HepG2 (cell line): ENCODE measurements around the gene NT5C3B. TPM values are rescaled to one million over a fixed set of nuclear protein-coding genes. Genes with fewer than 3 reads are reported as not detected.

Source experiments
- AHDC1 ChIP-seq: sonication (generic); formaldehyde crosslinking; IDR thresholded peaks from 2 replicates; pipeline ENCODE4 v1.5.1; 2020; ENCODE audit warnings: mild to moderate bottlenecking, missing genetic modification reagents, borderline replicate concordance
- CBX5 ChIP-seq: sonication (generic); formaldehyde crosslinking; IDR thresholded peaks from 2 replicates; pipeline ENCODE4 v1.4.0; 2020; ENCODE audit warnings: missing genetic modification reagents, borderline replicate concordance
- ELF1 ChIP-seq: sonication (generic); formaldehyde crosslinking; IDR thresholded peaks from 2 replicates; pipeline ENCODE4 v1.4.0; 2020; ENCODE audit warnings: missing genetic modification reagents
- ETV6 ChIP-seq: sonication (generic); formaldehyde crosslinking; conservative IDR thresholded peaks from 2 replicates; pipeline ENCODE4 v1.4.0; 2020; ENCODE audit warnings: missing genetic modification reagents
- KLF13 ChIP-seq: sonication (generic); formaldehyde crosslinking; IDR thresholded peaks from 2 replicates; pipeline ENCODE4 v1.4.0; 2020; ENCODE audit warnings: mild to moderate bottlenecking, missing genetic modification reagents
- NCOA2 ChIP-seq: sonication (generic); formaldehyde crosslinking; IDR thresholded peaks from 2 replicates; pipeline ENCODE4 v1.8.0; 2022; ENCODE audit warnings: inconsistent platforms
- NONO ChIP-seq, 2 experiments: fragments of 450-650 bp in 1 of 2; sonication (generic) in 1 of 2; formaldehyde crosslinking in 1 of 2; IDR thresholded peaks in 1 of 2; conservative IDR thresholded peaks in 1 of 2; 2 replicates each; pipeline versions ENCODE4 v1.6.1 to v1.8.0; 2017 to 2022; ENCODE audit warnings: mild to moderate bottlenecking in 1 of 2, missing genetic modification reagents in 1 of 2, moderate library complexity in 1 of 2
- ONECUT2 ChIP-seq: sonication (generic); formaldehyde crosslinking; IDR thresholded peaks from 2 replicates; pipeline ENCODE4 v1.4.0; 2020; ENCODE audit warnings: missing genetic modification reagents
- POGZ ChIP-seq: sonication (generic); formaldehyde crosslinking; IDR thresholded peaks from 2 replicates; pipeline ENCODE4 v1.4.0; 2020; ENCODE audit warnings: mild to moderate bottlenecking, missing genetic modification reagents
- SIN3A ChIP-seq: IDR thresholded peaks from 2 replicates; pipeline ENCODE4 v1.6.1; 2011; ENCODE audit warnings: low read depth, mild to moderate bottlenecking, control low read depth, low read length, borderline replicate concordance
- ZBTB3 ChIP-seq: sonication (generic); formaldehyde crosslinking; IDR thresholded peaks from 2 replicates; pipeline ENCODE4 v1.4.0; 2020; ENCODE audit warnings: low read depth, mild to moderate bottlenecking, moderate library complexity, missing genetic modification reagents, borderline replicate concordance
- ZBTB33 ChIP-seq: sonication (generic); formaldehyde crosslinking; IDR thresholded peaks from 2 replicates; pipeline ENCODE4 v1.4.0; 2020; ENCODE audit warnings: missing genetic modification reagents
- ZNF547 ChIP-seq: sonication (generic); formaldehyde crosslinking; IDR thresholded peaks from 2 replicates; pipeline ENCODE4 v1.5.1; 2020; ENCODE audit warnings: mild to moderate bottlenecking, missing genetic modification reagents
- ZNF687 ChIP-seq: sonication (generic); formaldehyde crosslinking; IDR thresholded peaks from 2 replicates; pipeline ENCODE4 v1.5.1; 2020; ENCODE audit warnings: mild to moderate bottlenecking, missing genetic modification reagents, moderate library complexity
- ZNF713 ChIP-seq: sonication (generic); formaldehyde crosslinking; IDR thresholded peaks from 2 replicates; pipeline ENCODE4 v1.4.0; 2020; ENCODE audit warnings: mild to moderate bottlenecking, missing genetic modification reagents
- ZNF776 ChIP-seq: sonication (generic); formaldehyde crosslinking; IDR thresholded peaks from 2 replicates; pipeline ENCODE4 v1.4.0; 2020; ENCODE audit warnings: mild to moderate bottlenecking, missing genetic modification reagents
- polyA plus RNA-seq, 8 experiments: library from polyadenylated mRNA; depleted of rRNA in 3 of 8; stranded (reverse) in 7 of 8; unstranded in 1 of 8; fragments of >200 nt; fragmentation: Illumina TruSeq in 4 of 8; extraction: Trizol in 4 of 8; gene quantifications; 2 replicates each; pipeline versions ENCODE4 v1.2.1 to v1.2.3, GENCODE V29; 2011 to 2016; ENCODE audit warnings: low read depth in 4 of 8, missing spikeins in 1 of 8, mixed read lengths in 1 of 8; ENCODE audit not compliant: insufficient read depth in 1 of 8
- total RNA-seq, 5 experiments: library from RNA; depleted of rRNA; stranded (reverse); fragments of >200 nt; fragmentation: Illumina TruSeq; extraction: Trizol; gene quantifications; 2 replicates each; pipeline ENCODE4 v1.2.3, GENCODE V29; 2016; ENCODE audit warnings: low read depth in 1 of 5

The NT5C3B gene
- total and polyA plus RNA-seq, 2 of the 13 experiments (the other 11 are each of a cell fraction or from before 2014, with no cell fraction given), result 104 to 126 TPM

GRCh38 chr17:41810659-41811548 lies 25.1 kb downstream of the NT5C3B start (continued):
- TF ChIP-seq ZBTB3 (CRISPR knock-in tag) (peak; percentile 52; the same call in 1 of the 2 replicates), NCOA2 (peak; percentile 6; the same call in 1 of the 2 replicates), ZBTB33 (CRISPR knock-in tag) (0 out of 2 replicates have a peak, but pooled peaks have one; percentile 16), ZNF713 (CRISPR knock-in tag) (no peak), NONO (IDR thresholded peaks at IDR 0.05) (no peak), NONO (CRISPR knock-in tag; conservative IDR thresholded peaks at IDR 0.05) (no peak), KLF13 (CRISPR knock-in tag) (0 out of 2 replicates have a peak, but pooled peaks have one; percentile 48), ELF1 (0 out of 2 replicates have a peak, but pooled peaks have one; percentile 3), CBX5 (CRISPR knock-in tag) (0 out of 2 replicates have a peak, but pooled peaks have one; percentile 22), AHDC1 (CRISPR knock-in tag) (no peak), ZNF687 (CRISPR knock-in tag) (peak; percentile 73), ETV6 (CRISPR knock-in tag) (no peak), ONECUT2 (CRISPR knock-in tag) (no peak), SIN3A (0 out of 2 replicates have a peak, but pooled peaks have one; percentile 24), POGZ (CRISPR knock-in tag) (no peak), ZNF547 (0 out of 2 replicates have a peak, but pooled peaks have one; percentile 25), ZNF776 (peak; percentile 77; the same call in 1 of the 2 replicates)
